Common myeloid progenitor, CD34-positive (primary cell): ENCODE results near the gene LARP1.

ENCODE experiments used
- CTCF ChIA-PET: fragments of 350-600 bp; sonication (Branson Sonifier 250); formaldehyde crosslinking; loops from one replicate; lab custom pipeline; 2021; ENCODE audit warnings: antibody characterized with exemption; lab: Charles Lee
- POLR2A ChIA-PET: fragments of 350-600 bp; sonication (Branson Sonifier 250); formaldehyde crosslinking; loops from one replicate; lab custom pipeline; 2021; ENCODE audit warnings: antibody characterized with exemption; lab: Charles Lee
- DNase-seq, 3 donors: peaks; one replicate each; pipeline versions ENCODE4 v3.0.0 to v3.0.0-alpha.2; 2013
- H3K27ac ChIP-seq, 2 experiments: 1 replicate in 1 of 2; 2 replicates in 1 of 2; pipeline ENCODE4 v1.7.0; 2013; ENCODE audit warnings: inconsistent platforms in 2 of 2, low read length in 2 of 2, mild to moderate bottlenecking in 2 of 2, low read depth in 1 of 2, moderate library complexity in 1 of 2; ENCODE audit not compliant: severe bottlenecking in 2 of 2, insufficient read depth in 1 of 2, poor library complexity in 1 of 2
- H3K27me3 ChIP-seq, 5 experiments: replicated peaks in 2 of 5; 1 replicate in 3 of 5; 2 replicates in 2 of 5; pipeline versions ENCODE4 v1.6.1 to v1.7.0; 2013; ENCODE audit warnings: low read length in 4 of 5, mild to moderate bottlenecking in 2 of 5, moderate library complexity in 2 of 5, inconsistent platforms in 1 of 5; ENCODE audit not compliant: insufficient read depth in 5 of 5, control insufficient read depth in 4 of 5
- H3K36me3 ChIP-seq, 4 experiments: 1 replicate in 2 of 4; 2 replicates in 2 of 4; pipeline versions ENCODE4 v1.6.1 to v1.7.0; 2013; ENCODE audit warnings: low read length in 3 of 4, control low read depth in 1 of 4, mild to moderate bottlenecking in 1 of 4; ENCODE audit not compliant: control insufficient read depth in 4 of 4, insufficient read depth in 4 of 4
- H3K4me1 ChIP-seq, 4 experiments: 1 replicate in 3 of 4; 2 replicates in 1 of 4; pipeline versions ENCODE4 v1.6.1 to v1.7.1; 2013; ENCODE audit warnings: low read length in 3 of 4, mild to moderate bottlenecking in 3 of 4, control low read depth in 1 of 4, inconsistent platforms in 1 of 4, moderate library complexity in 1 of 4; ENCODE audit not compliant: control insufficient read depth in 4 of 4, insufficient read depth in 4 of 4; ENCODE audit errors: control extremely low read depth in 1 of 4
- H3K4me3 ChIP-seq, 7 experiments: 1 replicate in 4 of 7; 2 replicates in 3 of 7; pipeline versions ENCODE4 v1.5.1 to v1.7.0; 2013; ENCODE audit warnings: mild to moderate bottlenecking in 7 of 7, low read length in 6 of 7, moderate library complexity in 6 of 7, inconsistent platforms in 2 of 7, low read depth in 2 of 7, control low read depth in 1 of 7; ENCODE audit not compliant: insufficient read depth in 4 of 7, control insufficient read depth in 1 of 7; ENCODE audit errors: extremely low read depth in 1 of 7
- H3K9me3 ChIP-seq, 5 experiments: 1 replicate in 4 of 5; 2 replicates in 1 of 5; pipeline versions ENCODE4 v1.6.1 to v1.7.1; 2013; ENCODE audit warnings: low read length in 4 of 5, mild to moderate bottlenecking in 2 of 5, inconsistent platforms in 1 of 5, low read depth in 1 of 5, moderate library complexity in 1 of 5; ENCODE audit not compliant: control insufficient read depth in 4 of 5, insufficient read depth in 2 of 5; ENCODE audit errors: control extremely low read depth in 1 of 5
- WGBS: methylation state at CpG from one replicate; pipeline ENCODE4 v1.1.5; 2013; ENCODE audit not compliant: insufficient coverage; 5-methylcytosine and 5-hydroxymethylcytosine counted together

LARP1 gene

DNA sequence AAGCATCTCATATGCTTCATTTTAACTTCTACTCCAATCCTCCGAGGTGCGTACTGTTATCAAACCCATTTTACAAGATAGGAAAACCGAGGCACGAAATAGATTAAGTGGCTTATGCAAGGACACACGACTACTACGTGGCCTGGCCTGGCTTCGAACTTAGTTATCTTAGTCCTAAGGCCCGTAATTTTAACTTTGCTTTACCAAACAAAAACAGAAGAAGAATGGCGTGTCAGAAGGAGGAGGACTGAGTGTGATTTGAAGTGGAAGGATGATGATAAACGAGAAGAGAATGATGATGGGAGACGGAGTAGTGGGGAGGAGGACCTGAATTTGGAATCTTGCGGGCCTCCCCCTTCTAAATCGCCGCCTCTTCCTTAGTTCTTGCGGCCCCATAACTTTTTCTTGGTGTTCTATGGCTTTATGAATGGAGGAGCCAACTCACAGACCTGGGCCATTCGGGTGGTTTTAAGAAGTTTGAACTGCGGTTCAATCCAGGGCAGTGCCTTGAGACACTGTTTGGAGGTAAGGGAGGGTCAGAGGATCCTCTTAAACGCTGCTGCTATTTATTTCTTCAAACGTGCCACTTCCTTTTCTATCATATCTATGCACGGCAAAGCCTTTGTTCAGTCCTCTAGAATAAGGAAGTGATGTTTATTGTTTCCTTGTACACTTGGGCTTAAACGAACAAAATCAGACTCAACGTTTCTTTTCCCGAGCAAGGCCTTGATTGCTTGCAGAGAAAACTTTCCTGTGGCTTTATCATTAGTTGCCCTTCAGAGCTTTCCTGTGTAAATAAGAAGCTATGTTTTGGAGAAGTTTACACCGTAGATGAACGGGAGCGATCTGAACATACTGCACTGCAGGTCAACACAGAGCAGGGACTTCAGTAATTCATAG is 104.0 kb downstream of the LARP1 start:
- H3K4me1 ChIP-seq, result peaks cover 28 to 41% (median 35%) of the 10 kb centered on the region in 4 experiments
- ChIA-PET CTCF (interaction anchor here (1.0 kb wide), 1 partner anchor 8 kb away, joined by 3 read pairs; no protein-coding TSS in a partner anchor), POLR2A (interaction anchor here (0.7 kb wide), 1 partner anchor 20 kb away, joined by 3 read pairs; no protein-coding TSS in a partner anchor)
- peak overlapping the region; percentile 25 to 100 (median 92) for H3K4me3 ChIP-seq
- peak overlapping the region; percentile 95 to 98 for H3K27ac ChIP-seq
- no peaks in the 10 kb centered on the region for H3K27me3 ChIP-seq
- WGBS, result under 1% methylated on average over 18 of the region's 26 CpGs
- no peaks in the 10 kb centered on the region for H3K9me3 ChIP-seq
- H3K36me3 ChIP-seq, result peaks cover 0 to 15% (median 8%) of the 10 kb centered on the region in 4 experiments
- DNase-seq, result peak in 2 of 3 donors; percentile 58 to 68

DNA sequence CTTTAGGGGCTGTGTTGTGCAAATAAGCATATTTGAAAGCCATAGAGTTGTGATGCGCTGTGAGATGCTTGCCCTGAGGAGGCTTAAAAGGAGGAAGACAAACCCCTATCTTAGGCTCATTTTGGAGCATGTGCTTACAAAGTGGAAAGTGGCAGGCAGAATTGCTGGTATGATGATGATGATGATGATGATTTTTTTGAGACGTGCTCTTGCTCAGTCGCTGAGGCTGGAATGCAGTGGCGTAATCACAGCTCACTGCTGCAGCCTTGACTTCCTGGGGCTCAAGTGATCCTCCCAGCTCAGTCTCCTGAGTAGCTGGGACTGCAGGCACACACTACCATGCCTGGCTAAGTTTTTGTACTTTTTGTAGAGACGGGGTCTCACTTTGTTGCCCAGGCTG is 104.9 kb downstream of the LARP1 start:
- no peak for DNase-seq
- peak overlapping the region in 6 of 7 experiments; percentile 82 to 100 (median 94) for H3K4me3 ChIP-seq
- peaks cover 28 to 41% (median 35%) of the 10 kb centered on the region in 4 experiments for H3K4me1 ChIP-seq
- peaks cover 0 to 23% (median 12%) of the 10 kb centered on the region in 4 experiments for H3K36me3 ChIP-seq
- H3K9me3 ChIP-seq, result no peaks in the 10 kb centered on the region
- peak overlapping the region; percentile 95 to 98 for H3K27ac ChIP-seq
- H3K27me3 ChIP-seq, result no peaks in the 10 kb centered on the region
- CTCF ChIA-PET, result no interaction called here
- POLR2A ChIA-PET, result no interaction called here
- 55% methylated on average over 5 of the region's 5 CpGs for WGBS

DNA sequence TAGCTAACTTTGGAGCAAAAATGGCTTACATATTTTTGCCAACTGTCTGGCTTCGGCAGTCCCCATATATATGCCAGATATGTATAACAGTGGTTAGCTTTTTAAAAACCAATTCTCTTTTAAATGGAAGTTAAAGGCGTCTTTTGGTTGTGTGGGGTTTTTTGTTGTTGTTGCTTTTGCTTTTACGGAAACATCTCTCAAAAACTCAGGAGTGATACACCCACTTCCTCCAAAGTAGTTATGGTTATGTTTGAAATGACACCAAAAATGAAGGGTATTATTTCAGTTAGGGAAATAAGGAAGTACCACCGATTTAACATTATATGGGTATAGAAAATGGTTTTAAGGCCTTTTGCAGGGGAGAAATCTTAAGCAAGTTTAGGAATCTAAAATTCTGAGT is 105.6 kb downstream of the LARP1 start:
- POLR2A ChIA-PET, result no interaction called here

DNA sequence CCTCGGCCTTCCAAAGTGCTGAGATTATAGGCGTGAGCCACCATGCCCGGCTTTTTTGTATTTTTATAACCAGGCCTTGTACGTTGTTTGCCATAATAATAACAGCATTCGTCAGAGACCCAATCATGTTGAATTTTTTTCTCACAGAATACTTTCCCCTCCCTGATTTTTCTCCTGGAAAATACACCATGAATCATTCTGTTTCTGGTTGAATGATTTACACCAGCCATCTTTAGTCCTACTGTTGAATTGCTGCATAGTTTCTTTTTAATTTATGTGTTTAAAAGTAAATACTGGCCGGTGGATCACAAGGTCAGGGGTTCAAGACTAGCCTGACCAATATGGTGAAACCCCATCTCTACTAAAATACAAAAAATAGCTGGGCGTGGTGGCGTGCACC is 106.8 kb downstream of the LARP1 start:
- H3K4me3 ChIP-seq, result peak overlapping the region in 1 of 7 experiments; percentile 92
- POLR2A ChIA-PET, result no interaction called here
- WGBS, result 85% methylated on average over 7 of the region's 8 CpGs
- H3K27me3 ChIP-seq, result no peaks in the 10 kb centered on the region
- DNase-seq, result no peak
- no peaks in the 10 kb centered on the region for H3K9me3 ChIP-seq
- CTCF ChIA-PET, result interaction anchor here (0.8 kb wide), 1 partner anchor 103 kb away, joined by 3 read pairs; no protein-coding TSS in a partner anchor
- no peak overlapping the region for H3K27ac ChIP-seq
- peaks cover 8 to 36% (median 24%) of the 10 kb centered on the region in 4 experiments for H3K36me3 ChIP-seq
- peaks cover 24 to 38% (median 32%) of the 10 kb centered on the region in 4 experiments for H3K4me1 ChIP-seq

More for the DNA sequence above, 105.6 kb downstream of the LARP1 start:
- peaks cover 5 to 29% (median 16%) of the 10 kb centered on the region in 4 experiments for H3K36me3 ChIP-seq
- no peaks in the 10 kb centered on the region for H3K9me3 ChIP-seq
- no peaks in the 10 kb centered on the region for H3K27me3 ChIP-seq
- DNase-seq, result peak in 2 of 3 donors; percentile 61 to 76
- H3K4me3 ChIP-seq, result peak overlapping the region in 6 of 7 experiments; percentile 82 to 100 (median 94)
- H3K4me1 ChIP-seq, result peaks cover 28 to 41% (median 35%) of the 10 kb centered on the region in 4 experiments
- CTCF ChIA-PET, result no interaction called here
- WGBS, result 0% methylated on average over 1 of the region's 4 CpGs
- H3K27ac ChIP-seq, result peak overlapping the region; percentile 18 to 98

DNA sequence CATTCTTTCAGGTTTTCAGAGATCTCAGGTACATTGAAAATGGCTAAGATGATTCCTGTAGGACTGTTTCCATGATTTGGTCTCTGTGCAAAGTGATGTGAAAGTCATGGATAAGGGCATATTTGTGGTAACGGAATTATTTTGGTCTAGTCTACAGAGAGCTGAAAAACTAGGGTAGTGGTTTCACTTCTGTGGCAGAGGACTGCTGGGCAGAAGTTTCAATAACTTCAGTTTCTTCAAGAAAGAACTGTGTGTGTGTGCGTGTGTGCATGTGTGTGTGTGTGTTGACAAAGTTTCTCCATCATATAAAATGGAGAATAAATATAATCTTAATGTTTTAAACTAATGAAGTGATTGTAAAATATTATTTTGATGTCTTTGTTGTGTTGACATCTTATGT is 107.6 kb downstream of the LARP1 start:
- no peak overlapping the region for H3K27ac ChIP-seq
- WGBS, result 88% methylated on average over 1 of the region's 2 CpGs
- peak overlapping the region in 1 of 7 experiments; percentile 28 for H3K4me3 ChIP-seq
- ChIA-PET CTCF (interaction anchor here (0.6 to 1.5 kb wide), 2 partner anchors 9 to 169 kb away, joined by 4 read pairs; no protein-coding TSS in a partner anchor), POLR2A (no interaction called here)
- H3K27me3 ChIP-seq, result no peaks in the 10 kb centered on the region
- peaks cover 11 to 37% (median 25%) of the 10 kb centered on the region in 4 experiments for H3K36me3 ChIP-seq
- peaks cover 18 to 32% (median 28%) of the 10 kb centered on the region in 4 experiments for H3K4me1 ChIP-seq
- H3K9me3 ChIP-seq, result no peaks in the 10 kb centered on the region
- DNase-seq, result peak in 1 of 3 donors; percentile 28

DNA sequence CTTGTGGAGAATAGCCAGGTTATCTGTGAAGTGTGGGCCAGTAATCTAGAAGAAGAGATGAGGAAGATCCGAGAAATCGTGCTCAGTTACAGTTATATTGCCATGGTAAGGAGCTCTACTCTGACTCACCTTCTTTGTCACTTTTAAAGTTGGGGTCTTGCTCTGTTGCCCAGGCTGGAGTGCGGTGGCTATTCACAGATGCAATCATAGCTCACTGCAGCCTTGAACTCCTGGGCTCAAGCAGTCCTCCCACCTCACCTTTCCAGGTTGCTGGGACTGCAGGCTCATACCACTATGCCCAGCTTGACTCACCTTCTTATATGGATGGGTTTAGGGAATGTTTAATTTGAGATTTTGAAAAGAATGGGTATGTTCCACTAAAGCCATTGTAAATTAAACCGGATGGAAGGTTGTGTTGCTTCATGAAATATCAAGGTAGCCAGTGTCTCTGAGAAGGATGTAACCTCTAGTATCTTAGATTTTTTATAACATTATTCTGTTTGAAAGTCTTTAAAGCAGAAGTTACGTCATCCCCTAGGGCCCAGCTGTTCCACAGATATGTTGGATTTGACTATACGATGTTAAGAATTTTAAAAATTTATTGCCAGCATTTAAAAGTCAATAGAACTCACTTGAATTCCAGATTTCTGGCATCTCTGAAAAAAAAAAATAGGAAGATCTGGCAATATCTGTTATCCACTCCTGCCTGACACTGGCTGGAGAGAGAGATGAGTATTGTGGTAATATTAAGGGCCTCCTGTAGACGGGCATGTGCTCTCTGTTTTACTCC is 108.3 kb downstream of the LARP1 start:
- H3K36me3 ChIP-seq, result peaks cover 12 to 39% (median 28%) of the 10 kb centered on the region in 4 experiments
- POLR2A ChIA-PET, result no interaction called here

More for the DNA sequence above, 108.3 kb downstream of the LARP1 start:
- H3K27ac ChIP-seq, result no peak overlapping the region
- H3K27me3 ChIP-seq, result no peaks in the 10 kb centered on the region
- CTCF ChIA-PET, result interaction anchor here (0.6 to 1.5 kb wide), 4 partner anchors 9 to 133 kb away, joined by 3 to 4 read pairs (median 3); no protein-coding TSS in a partner anchor
- H3K4me1 ChIP-seq, result peaks cover 18 to 32% (median 28%) of the 10 kb centered on the region in 4 experiments
- no peak for DNase-seq
- no peaks in the 10 kb centered on the region for H3K9me3 ChIP-seq
- H3K4me3 ChIP-seq, result no peak overlapping the region
- 96% methylated on average over 4 of the region's 7 CpGs for WGBS
